ENCODE measurements around the gene CARM1.

CARM1 gene

DNA sequence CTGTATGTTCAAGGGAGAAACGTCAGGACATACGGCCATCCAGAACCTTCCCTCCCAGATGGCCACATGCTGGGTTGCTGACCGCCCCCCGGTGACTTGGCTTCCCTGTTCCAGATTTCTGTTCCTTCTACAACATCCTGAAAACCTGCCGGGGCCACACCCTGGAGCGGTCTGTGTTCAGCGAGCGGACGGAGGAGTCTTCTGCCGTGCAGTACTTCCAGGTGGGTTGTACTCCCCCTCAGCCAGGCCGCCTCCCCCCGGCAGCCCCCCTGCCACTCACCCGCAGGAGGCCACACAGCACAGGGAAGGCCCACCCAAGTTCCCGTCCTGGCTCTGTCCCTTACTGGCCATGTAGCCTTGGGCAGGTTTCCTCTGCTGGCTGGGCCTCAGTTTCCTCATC, 36.6 kb downstream of the CARM1 start:
- in situ Hi-C loops (cut with MboI; ENCODE audit: low sequenced_read_pairs, unreplicated experiment) = no loop called here
- no peak for TF ChIP-seq CTCF (IDR thresholded peaks at IDR 0.05; ENCODE audit: borderline replicate concordance, control extremely low read depth, extremely low read depth, insufficient read depth, missing control alignments)
- DNase-seq (ENCODE audit: low spot score) = no peak

- no peak for TF ChIP-seq CTCF (IDR thresholded peaks at IDR 0.05; ENCODE audit: borderline replicate concordance, control extremely low read depth, extremely low read depth, insufficient read depth, missing control alignments)
- in situ Hi-C loops (cut with MboI; ENCODE audit: low sequenced_read_pairs, unreplicated experiment) = no loop called here
- no peak for DNase-seq (ENCODE audit: low spot score)
These were observed 37.1 kb downstream of the CARM1 start for GRCh38 chr19:10908380-10908960.

DNA sequence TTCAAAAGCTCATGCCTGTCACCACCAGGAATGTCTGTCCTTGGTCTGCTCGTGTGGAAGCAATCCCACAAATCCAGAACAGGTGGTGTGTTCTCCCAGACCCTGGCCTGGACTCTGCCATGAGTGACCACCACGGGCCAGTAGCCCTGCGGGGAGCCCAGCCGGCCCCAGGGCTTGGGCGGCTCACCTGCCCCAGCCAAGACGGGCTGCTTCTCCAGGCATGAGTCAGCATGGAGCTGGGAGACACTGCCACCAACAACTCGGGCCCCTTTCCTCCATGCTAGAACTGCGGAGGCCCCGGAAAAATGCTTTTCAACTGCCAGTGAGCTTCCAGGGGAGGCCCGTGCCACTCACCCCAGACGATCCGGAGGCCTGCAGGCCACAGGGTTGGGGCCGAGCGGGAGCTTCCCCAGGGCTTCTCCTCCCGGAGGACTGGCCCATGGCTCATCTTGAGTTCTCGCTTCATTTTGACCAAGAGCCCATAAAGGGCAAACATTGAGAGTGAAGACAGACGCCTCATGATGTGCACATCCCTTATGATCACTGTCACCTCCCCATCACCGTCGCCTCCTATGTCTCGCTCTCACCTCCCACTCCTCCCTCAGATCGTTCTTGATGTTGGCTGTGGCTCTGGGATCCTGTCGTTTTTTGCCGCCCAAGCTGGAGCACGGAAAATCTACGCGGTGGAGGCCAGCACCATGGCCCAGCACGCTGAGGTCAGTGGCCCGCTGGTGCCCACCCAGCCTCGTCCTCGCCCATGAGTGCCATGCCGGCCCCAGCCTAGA, 40.4 kb downstream of the CARM1 start:
- TF ChIP-seq CTCF (IDR thresholded peaks at IDR 0.05; ENCODE audit: borderline replicate concordance, control extremely low read depth, extremely low read depth, insufficient read depth, missing control alignments) = no peak
- in situ Hi-C loops (cut with MboI; ENCODE audit: low sequenced_read_pairs, unreplicated experiment) = no loop called here
- DNase-seq (ENCODE audit: low spot score) = no peak

- DNase-seq (ENCODE audit: low spot score) = no peak
- in situ Hi-C loops (cut with MboI; ENCODE audit: low sequenced_read_pairs, unreplicated experiment) = no loop called here
- no peak for TF ChIP-seq CTCF (IDR thresholded peaks at IDR 0.05; ENCODE audit: borderline replicate concordance, control extremely low read depth, extremely low read depth, insufficient read depth, missing control alignments)
These were observed 41.3 kb downstream of the CARM1 start for GRCh38 chr19:10912619-10913018.

- in situ Hi-C loops (cut with MboI; ENCODE audit: low sequenced_read_pairs, unreplicated experiment) = no loop called here
These were observed 42.5 kb downstream of the CARM1 start for GRCh38 chr19:10913716-10914340.

More at GRCh38 chr19:10913716-10914340, 42.5 kb downstream of the CARM1 start:
- no peak for DNase-seq (ENCODE audit: low spot score)
- no peak for TF ChIP-seq CTCF (IDR thresholded peaks at IDR 0.05; ENCODE audit: borderline replicate concordance, control extremely low read depth, extremely low read depth, insufficient read depth, missing control alignments)
